Tibial nerve (tissue), 4 donors: ENCODE data around the gene ZC3H12C.

Experiments
- CTCF ChIP-seq, 5 experiments: fragments of 200-600 bp in 3 of 5; fragments of 450-650 bp in 2 of 5; sonication (generic) in 3 of 5; IDR thresholded peaks; one replicate each; pipeline ENCODE4 v1.5.1; 2016 to 2019; ENCODE audit warnings: antibody characterized with exemption in 5 of 5, mild to moderate bottlenecking in 3 of 5, moderate library complexity in 2 of 5
- EP300 ChIP-seq, 2 donors: sonication (generic); formaldehyde crosslinking; IDR thresholded peaks; one replicate each; pipeline ENCODE4 v1.6.1; 2017; ENCODE audit warnings: antibody characterized with exemption in 2 of 2, mild to moderate bottlenecking in 1 of 2
- POLR2A ChIP-seq, 2 donors: fragments of 450-650 bp; IDR thresholded peaks; one replicate each; pipeline ENCODE4 v1.6.1; 2017; ENCODE audit warnings: antibody characterized with exemption in 2 of 2, mild to moderate bottlenecking in 2 of 2, moderate library complexity in 2 of 2

- TF ChIP-seq POLR2A (IDR thresholded peaks at IDR 0.05), result no peak
- no peak for TF ChIP-seq CTCF (IDR thresholded peaks at IDR 0.05)
- no peak for TF ChIP-seq EP300 (IDR thresholded peaks at IDR 0.05)
Observed at GRCh38 chr11:110065189-110065588, 28.0 kb upstream of the ZC3H12C start.
